ENCODE data around the gene ZNF559. TPM values are rescaled to one million over a fixed set of nuclear protein-coding genes. Genes with fewer than 3 reads are reported as not detected.

ZNF559 gene
- total RNA-seq, 1 experiment from 2014 or later = 19.7 TPM

DNA sequence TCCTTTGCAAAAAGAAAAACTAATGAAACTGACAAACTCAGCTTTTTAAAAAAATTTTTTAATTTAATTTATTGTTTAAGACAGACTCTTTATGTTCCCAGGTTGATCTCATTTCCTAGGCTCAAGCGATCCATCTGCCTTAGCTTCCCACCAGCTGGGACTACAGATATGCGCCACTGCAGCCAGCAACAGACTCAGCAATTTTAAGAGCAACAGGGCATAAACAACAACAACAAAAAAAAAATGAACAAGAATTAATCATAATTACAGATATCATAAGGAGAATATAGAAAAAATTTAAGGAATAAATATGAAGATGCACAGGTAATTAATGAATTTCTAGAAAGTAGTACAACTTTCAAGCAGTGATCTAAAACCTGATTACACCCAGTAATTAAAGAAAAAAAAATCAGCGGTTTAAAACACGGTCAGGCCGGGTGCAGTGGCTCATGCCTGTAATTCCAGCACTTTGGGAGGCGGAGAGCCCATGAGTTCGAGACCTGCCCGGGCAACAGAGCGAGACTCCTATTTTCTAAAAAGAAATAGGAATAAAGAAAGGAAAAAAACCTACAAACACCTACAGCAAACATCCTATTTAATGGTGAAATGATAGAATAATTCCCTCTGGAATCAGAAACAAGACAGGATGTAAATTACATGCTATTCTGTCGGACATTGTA, 15.7 kb upstream of the ZNF559 start:
- no peak overlapping the region for H2BK20ac ChIP-seq (ENCODE audit: low read depth, low read length, poor library complexity, severe bottlenecking)
- Mint-ChIP-seq H3K4me3 (peak overlapping the region; percentile 90), H3K36me3 (ENCODE audit: insufficient read depth in 1 of 3, low read depth in 3 of 3) (peaks cover 18 to 23% (median 22%) of the 10 kb centered on the region in 3 experiments), H3K27me3 (ENCODE audit: low read depth) (peaks cover 2% of the 10 kb centered on the region), H3K27ac (no peak overlapping the region), H3K9me3 (peaks cover 30 to 32% of the 10 kb centered on the region in 2 experiments), H3K4me1 (peaks cover 7 to 9% of the 10 kb centered on the region in 2 experiments; a peak in 3 of 4 replicates)
- H3T11ph ChIP-seq (ENCODE audit: low read length) = no peak overlapping the region
- H4K20me1 ChIP-seq (ENCODE audit: control insufficient read depth, insufficient read depth, insufficient read length) = no peaks in the 10 kb centered on the region
- no peak overlapping the region for H2BK120ac ChIP-seq (ENCODE audit: low read depth, low read length, poor library complexity, severe bottlenecking)
- no peak overlapping the region for H2AFZ ChIP-seq (ENCODE audit: low read length)
- TF ChIP-seq, protein P1, sequence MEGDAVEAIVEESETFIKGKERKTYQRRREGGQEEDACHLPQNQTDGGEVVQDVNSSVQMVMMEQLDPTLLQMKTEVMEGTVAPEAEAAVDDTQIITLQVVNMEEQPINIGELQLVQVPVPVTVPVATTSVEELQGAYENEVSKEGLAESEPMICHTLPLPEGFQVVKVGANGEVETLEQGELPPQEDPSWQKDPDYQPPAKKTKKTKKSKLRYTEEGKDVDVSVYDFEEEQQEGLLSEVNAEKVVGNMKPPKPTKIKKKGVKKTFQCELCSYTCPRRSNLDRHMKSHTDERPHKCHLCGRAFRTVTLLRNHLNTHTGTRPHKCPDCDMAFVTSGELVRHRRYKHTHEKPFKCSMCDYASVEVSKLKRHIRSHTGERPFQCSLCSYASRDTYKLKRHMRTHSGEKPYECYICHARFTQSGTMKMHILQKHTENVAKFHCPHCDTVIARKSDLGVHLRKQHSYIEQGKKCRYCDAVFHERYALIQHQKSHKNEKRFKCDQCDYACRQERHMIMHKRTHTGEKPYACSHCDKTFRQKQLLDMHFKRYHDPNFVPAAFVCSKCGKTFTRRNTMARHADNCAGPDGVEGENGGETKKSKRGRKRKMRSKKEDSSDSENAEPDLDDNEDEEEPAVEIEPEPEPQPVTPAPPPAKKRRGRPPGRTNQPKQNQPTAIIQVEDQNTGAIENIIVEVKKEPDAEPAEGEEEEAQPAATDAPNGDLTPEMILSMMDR (conservative IDR thresholded peaks at IDR 0.05) = no peak
- peaks cover 2% of the 10 kb centered on the region for H3K23me2 ChIP-seq (ENCODE audit: insufficient read length, low read depth, low read length, poor library complexity, severe bottlenecking)
- peak overlapping the region; percentile 72 for H3K4me2 ChIP-seq (ENCODE audit: insufficient read depth, insufficient read length, low read length)
- no peak overlapping the region for H2BK5ac ChIP-seq (ENCODE audit: insufficient read length, low read length)
- H3K4ac ChIP-seq (ENCODE audit: low read depth, low read length) = no peak overlapping the region
- no peak for DNase-seq
- no peak overlapping the region for H3K9ac ChIP-seq (ENCODE audit: extremely low read depth, insufficient read length, low read length)
- no peaks in the 10 kb centered on the region; the same call in 1 of the 2 replicates for H3K4me1 ChIP-seq (ENCODE audit: insufficient read depth, low read length)
- H2BK15ac ChIP-seq (ENCODE audit: low read depth, low read length) = no peak overlapping the region
- H3K79me1 ChIP-seq (ENCODE audit: insufficient read depth, low read depth, low read length, poor library complexity, severe bottlenecking) = no peaks in the 10 kb centered on the region
- peaks cover 12% of the 10 kb centered on the region for H3K9me3 ChIP-seq (ENCODE audit: control insufficient read depth, low read depth, low read length)
- H3K56ac ChIP-seq (ENCODE audit: insufficient read length, low read depth, low read length) = no peak overlapping the region
- no peak overlapping the region for H4K8ac ChIP-seq (replicated peaks; ENCODE audit: insufficient read length, low read depth, low read length)
- H3K18ac ChIP-seq (ENCODE audit: insufficient read length, low read depth, low read length) = no peak overlapping the region
- no peak overlapping the region for H3K27ac ChIP-seq (ENCODE audit: insufficient read length, low read depth, low read length)
- H3K23ac ChIP-seq (ENCODE audit: insufficient read length, low read depth, low read length) = no peak overlapping the region
- H3K27me3 ChIP-seq (ENCODE audit: insufficient read depth, low read length) = no peaks in the 10 kb centered on the region
- no peaks in the 10 kb centered on the region for H3K79me2 ChIP-seq (ENCODE audit: insufficient read depth, low read length)
- H4K5ac ChIP-seq (ENCODE audit: insufficient read length, low read depth, low read length) = no peak overlapping the region
- no peak overlapping the region for H2AK5ac ChIP-seq (ENCODE audit: insufficient read length, low read length)
- H4K91ac ChIP-seq (ENCODE audit: insufficient read length, low read depth, low read length) = no peak overlapping the region
- no CpG with 5 or more reads among the region's 10 CpGs for WGBS (ENCODE audit: extremely low coverage, insufficient read length, low lambda C conversion rate)
- H2BK12ac ChIP-seq (ENCODE audit: insufficient read length, low read depth, low read length) = no peak overlapping the region
- no peak overlapping the region for H3K14ac ChIP-seq (ENCODE audit: insufficient read depth, low read length)

Measured in H9 (cell line).